Neural cell (in vitro differentiated cells): Measurements from ENCODE around the gene PCBP4. TPM values are rescaled to one million over a fixed set of nuclear protein-coding genes. Genes with fewer than 3 reads are reported as not detected.

Experiments
- H2AFZ ChIP-seq: fragments of 200-600, 300-800 bp; sonication (generic), shearing (Covaris generic); 2 replicates; pipeline ENCODE4 v1.6.0; 2014; ENCODE audit warnings: low read depth, mild to moderate bottlenecking, antibody characterized with exemption, low read length, moderate library complexity
- H3F3A ChIP-seq: fragments of 200-600 bp; shearing (Covaris generic); 2 replicates; pipeline ENCODE4 v1.6.1; 2016; ENCODE audit warnings: mild to moderate bottlenecking, moderate library complexity, mixed read lengths, antibody characterized with exemption, low read length; ENCODE audit not compliant: insufficient read depth, poor library complexity, severe bottlenecking
- H3K27ac ChIP-seq: fragments of 200-600, 300-800 bp; sonication (generic), shearing (Covaris generic); 2 replicates; pipeline ENCODE4 v1.5.1; 2014; ENCODE audit warnings: mild to moderate bottlenecking, low read length, moderate library complexity
- H3K27me3 ChIP-seq: fragments of 300-800, 200-600 bp; sonication (generic), shearing (Covaris generic); 2 replicates; pipeline ENCODE4 v1.6.0; 2014; ENCODE audit warnings: mild to moderate bottlenecking, low read depth, low read length, moderate library complexity; ENCODE audit not compliant: insufficient read depth
- H3K36me3 ChIP-seq: fragments of 300-800, 200-600 bp; sonication (generic), shearing (Covaris generic); 2 replicates; pipeline ENCODE4 v1.5.1; 2014; ENCODE audit warnings: mild to moderate bottlenecking, antibody characterized with exemption, low read length, moderate library complexity; ENCODE audit not compliant: insufficient read depth
- H3K4me2 ChIP-seq: fragments of 300-800, 200-600 bp; sonication (generic), shearing (Covaris generic); 2 replicates; pipeline ENCODE4 v1.6.0; 2014; ENCODE audit warnings: mild to moderate bottlenecking, low read length
- H3K4me3 ChIP-seq: fragments of 300-800, 200-600 bp; sonication (generic), shearing (Covaris generic); 2 replicates; pipeline ENCODE4 v1.5.1; 2014; ENCODE audit warnings: mild to moderate bottlenecking, low read length, moderate library complexity
- H3K79me2 ChIP-seq: fragments of 200-600 bp; shearing (Covaris generic); replicated peaks from 2 replicates; pipeline ENCODE4 v1.6.0; 2014; ENCODE audit warnings: mild to moderate bottlenecking, low read length, moderate library complexity; ENCODE audit not compliant: insufficient read depth
- H3K9ac ChIP-seq: fragments of 300-800, 200-600 bp; sonication (generic), shearing (Covaris generic); 2 replicates; pipeline ENCODE4 v1.6.1; 2016; ENCODE audit warnings: mild to moderate bottlenecking, low read length, mixed read lengths
- H3K9me2 ChIP-seq: fragments of 200-600 bp; shearing (Covaris generic); 2 replicates; pipeline ENCODE4 v1.6.1; 2016; ENCODE audit warnings: mild to moderate bottlenecking, low read length, mixed read lengths; ENCODE audit not compliant: insufficient read depth
- H3K9me3 ChIP-seq: fragments of 200-600, 300-800 bp; sonication (generic), shearing (Covaris generic); 2 replicates; pipeline ENCODE4 v1.6.1; 2016; ENCODE audit warnings: mild to moderate bottlenecking, mixed run types, low read length, moderate library complexity, mixed read lengths
- H4K20me1 ChIP-seq: fragments of 200-600 bp; shearing (Covaris generic); 2 replicates; pipeline ENCODE4 v1.6.1; 2016; ENCODE audit warnings: mild to moderate bottlenecking, mixed run types; ENCODE audit not compliant: insufficient read depth
- EP300 ChIP-seq: fragments of 450-650 bp; conservative IDR thresholded peaks from 2 replicates; pipeline ENCODE4 v1.6.1; 2014; ENCODE audit warnings: antibody characterized with exemption, mild to moderate bottlenecking, moderate library complexity; ENCODE audit not compliant: poor library complexity, severe bottlenecking
- EZH2 ChIP-seq: fragments of 200-600, 300-800 bp; shearing (Covaris generic), sonication (generic); IDR thresholded peaks from 2 replicates; pipeline ENCODE4 v1.6.1; 2014; ENCODE audit warnings: antibody characterized with exemption, low read length, borderline replicate concordance, mild to moderate bottlenecking; ENCODE audit not compliant: insufficient read depth, poor library complexity, severe bottlenecking
- MXI1 ChIP-seq: fragments of 450-650 bp; conservative IDR thresholded peaks from 2 replicates; pipeline ENCODE4 v1.6.1; 2014; ENCODE audit warnings: antibody characterized with exemption, mild to moderate bottlenecking; ENCODE audit not compliant: poor library complexity, severe bottlenecking
- POLR2AphosphoS5 ChIP-seq: IDR thresholded peaks from 2 replicates; pipeline ENCODE4 v1.6.1; 2012
- RAD21 ChIP-seq: fragments of 450-650 bp; conservative IDR thresholded peaks from 2 replicates; pipeline ENCODE4 v1.6.1; 2014; ENCODE audit warnings: antibody characterized with exemption, mild to moderate bottlenecking, moderate library complexity
- SMC3 ChIP-seq: fragments of 450-650 bp; conservative IDR thresholded peaks from 2 replicates; pipeline ENCODE4 v1.6.1; 2014; ENCODE audit warnings: antibody characterized with exemption, mild to moderate bottlenecking, moderate library complexity; ENCODE audit not compliant: poor library complexity
- TAF1 ChIP-seq: IDR thresholded peaks from 2 replicates; pipeline ENCODE4 v1.6.1; 2012; ENCODE audit warnings: low read depth
- polyA plus RNA-seq: library from polyadenylated mRNA; depleted of rRNA; stranded (reverse); fragments of >200 nt; gene quantifications from 2 replicates; pipeline ENCODE4 v1.2.3, GENCODE V29; 2014
- TF ChIP-seq, protein P1 (sequence below): fragments of 450-650 bp; IDR thresholded peaks from 2 replicates; pipeline ENCODE4 v1.5.1; 2014; ENCODE audit warnings: antibody characterized with exemption, mild to moderate bottlenecking, moderate library complexity; ENCODE audit not compliant: poor library complexity, severe bottlenecking
- TF ChIP-seq, protein P2 (sequence below): IDR thresholded peaks from 2 replicates; pipeline ENCODE4 v1.6.1; 2012; ENCODE audit warnings: borderline replicate concordance

Gene PCBP4
- polyA plus RNA-seq, 1 donor from 2014 or later: 251 TPM

DNA sequence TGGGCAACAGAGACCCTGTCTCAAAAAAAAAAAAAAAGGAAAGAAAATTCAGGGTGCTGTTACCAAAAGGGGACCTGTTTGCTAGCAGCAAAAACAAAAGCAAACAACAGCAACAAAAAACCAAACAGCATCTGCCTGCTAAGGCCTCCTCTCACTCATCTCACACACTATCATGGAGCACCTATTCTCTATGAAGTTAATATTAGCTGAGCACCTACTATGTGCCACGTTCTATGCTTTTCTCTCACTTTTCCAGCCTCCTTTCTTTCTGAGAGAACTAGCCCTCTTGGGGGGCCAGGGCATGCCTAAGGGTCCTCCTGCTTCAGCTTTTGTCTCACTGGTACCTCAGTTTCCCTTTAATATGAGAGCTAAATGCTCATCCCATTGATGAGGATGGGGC is 12.5 kb downstream of the PCBP4 start (continued):
- TF ChIP-seq EP300 (no peak), TAF1 (no peak)

DNA sequence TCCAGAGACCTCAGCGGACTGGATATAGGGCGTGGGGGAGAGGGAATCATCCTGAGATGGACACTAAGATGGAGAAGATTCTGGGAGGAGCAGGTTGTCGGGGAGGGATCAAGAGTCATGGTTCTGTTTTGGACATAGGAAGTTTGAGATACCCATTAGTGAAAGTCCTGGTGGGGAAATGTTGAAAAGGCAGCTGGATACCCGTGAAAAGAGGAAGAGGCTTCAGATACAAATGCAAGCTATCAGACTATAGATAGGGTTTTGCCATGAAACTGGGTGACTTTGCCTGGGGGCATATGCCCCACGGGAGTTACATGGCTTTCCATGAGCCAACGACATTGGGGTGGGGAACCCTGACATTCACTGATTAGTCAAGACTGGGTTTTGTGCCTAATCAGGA is 13.1 kb downstream of the PCBP4 start:
- Histone ChIP-seq H3K9me3 (no peaks in the 10 kb centered on the region), H3K4me2 (no peak overlapping the region), H3K4me3 (no peak overlapping the region), H4K20me1 (no peaks in the 10 kb centered on the region), H2AFZ (no peak overlapping the region), H3K36me3 (no peaks in the 10 kb centered on the region), H3K27ac (no peak overlapping the region), H3K9me2 (no peaks in the 10 kb centered on the region), H3K79me2 (no peaks in the 10 kb centered on the region), H3F3A (no peaks in the 10 kb centered on the region), H3K27me3 (peaks cover 14% of the 10 kb centered on the region), H3K9ac (no peak overlapping the region)
- TF ChIP-seq TAF1: no peak
- TF ChIP-seq, protein P1, sequence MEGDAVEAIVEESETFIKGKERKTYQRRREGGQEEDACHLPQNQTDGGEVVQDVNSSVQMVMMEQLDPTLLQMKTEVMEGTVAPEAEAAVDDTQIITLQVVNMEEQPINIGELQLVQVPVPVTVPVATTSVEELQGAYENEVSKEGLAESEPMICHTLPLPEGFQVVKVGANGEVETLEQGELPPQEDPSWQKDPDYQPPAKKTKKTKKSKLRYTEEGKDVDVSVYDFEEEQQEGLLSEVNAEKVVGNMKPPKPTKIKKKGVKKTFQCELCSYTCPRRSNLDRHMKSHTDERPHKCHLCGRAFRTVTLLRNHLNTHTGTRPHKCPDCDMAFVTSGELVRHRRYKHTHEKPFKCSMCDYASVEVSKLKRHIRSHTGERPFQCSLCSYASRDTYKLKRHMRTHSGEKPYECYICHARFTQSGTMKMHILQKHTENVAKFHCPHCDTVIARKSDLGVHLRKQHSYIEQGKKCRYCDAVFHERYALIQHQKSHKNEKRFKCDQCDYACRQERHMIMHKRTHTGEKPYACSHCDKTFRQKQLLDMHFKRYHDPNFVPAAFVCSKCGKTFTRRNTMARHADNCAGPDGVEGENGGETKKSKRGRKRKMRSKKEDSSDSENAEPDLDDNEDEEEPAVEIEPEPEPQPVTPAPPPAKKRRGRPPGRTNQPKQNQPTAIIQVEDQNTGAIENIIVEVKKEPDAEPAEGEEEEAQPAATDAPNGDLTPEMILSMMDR: no peak

- Histone ChIP-seq H2AFZ (no peak overlapping the region), H3K79me2 (no peaks in the 10 kb centered on the region), H3K4me2 (no peak overlapping the region), H3K9ac (no peak overlapping the region), H3F3A (no peaks in the 10 kb centered on the region), H3K9me3 (no peaks in the 10 kb centered on the region), H3K36me3 (no peaks in the 10 kb centered on the region), H3K9me2 (no peaks in the 10 kb centered on the region), H3K27ac (no peak overlapping the region), H3K27me3 (peaks cover 14% of the 10 kb centered on the region), H3K4me3 (no peak overlapping the region), H4K20me1 (no peaks in the 10 kb centered on the region)
- TF ChIP-seq EZH2 (no peak), EP300 (no peak)
- TF ChIP-seq, protein P1: no peak
These were observed 13.8 kb downstream of the PCBP4 start for GRCh38 chr3:51953445-51953844.

GRCh38 chr3:51950899-51951298 is 16.4 kb downstream of the PCBP4 start:
- Histone ChIP-seq H4K20me1 (no peaks in the 10 kb centered on the region), H3K9ac (no peak overlapping the region), H3K9me3 (no peaks in the 10 kb centered on the region), H3F3A (no peaks in the 10 kb centered on the region), H3K4me3 (no peak overlapping the region), H2AFZ (no peak overlapping the region), H3K27ac (no peak overlapping the region), H3K9me2 (no peaks in the 10 kb centered on the region), H3K4me2 (no peak overlapping the region), H3K36me3 (no peaks in the 10 kb centered on the region), H3K79me2 (no peaks in the 10 kb centered on the region), H3K27me3 (peaks cover 7% of the 10 kb centered on the region)
- TF ChIP-seq EZH2 (no peak), POLR2AphosphoS5 (no peak), SMC3 (no peak), RAD21 (no peak), MXI1 (no peak), EP300 (no peak), TAF1 (no peak)
- TF ChIP-seq, protein P2, sequence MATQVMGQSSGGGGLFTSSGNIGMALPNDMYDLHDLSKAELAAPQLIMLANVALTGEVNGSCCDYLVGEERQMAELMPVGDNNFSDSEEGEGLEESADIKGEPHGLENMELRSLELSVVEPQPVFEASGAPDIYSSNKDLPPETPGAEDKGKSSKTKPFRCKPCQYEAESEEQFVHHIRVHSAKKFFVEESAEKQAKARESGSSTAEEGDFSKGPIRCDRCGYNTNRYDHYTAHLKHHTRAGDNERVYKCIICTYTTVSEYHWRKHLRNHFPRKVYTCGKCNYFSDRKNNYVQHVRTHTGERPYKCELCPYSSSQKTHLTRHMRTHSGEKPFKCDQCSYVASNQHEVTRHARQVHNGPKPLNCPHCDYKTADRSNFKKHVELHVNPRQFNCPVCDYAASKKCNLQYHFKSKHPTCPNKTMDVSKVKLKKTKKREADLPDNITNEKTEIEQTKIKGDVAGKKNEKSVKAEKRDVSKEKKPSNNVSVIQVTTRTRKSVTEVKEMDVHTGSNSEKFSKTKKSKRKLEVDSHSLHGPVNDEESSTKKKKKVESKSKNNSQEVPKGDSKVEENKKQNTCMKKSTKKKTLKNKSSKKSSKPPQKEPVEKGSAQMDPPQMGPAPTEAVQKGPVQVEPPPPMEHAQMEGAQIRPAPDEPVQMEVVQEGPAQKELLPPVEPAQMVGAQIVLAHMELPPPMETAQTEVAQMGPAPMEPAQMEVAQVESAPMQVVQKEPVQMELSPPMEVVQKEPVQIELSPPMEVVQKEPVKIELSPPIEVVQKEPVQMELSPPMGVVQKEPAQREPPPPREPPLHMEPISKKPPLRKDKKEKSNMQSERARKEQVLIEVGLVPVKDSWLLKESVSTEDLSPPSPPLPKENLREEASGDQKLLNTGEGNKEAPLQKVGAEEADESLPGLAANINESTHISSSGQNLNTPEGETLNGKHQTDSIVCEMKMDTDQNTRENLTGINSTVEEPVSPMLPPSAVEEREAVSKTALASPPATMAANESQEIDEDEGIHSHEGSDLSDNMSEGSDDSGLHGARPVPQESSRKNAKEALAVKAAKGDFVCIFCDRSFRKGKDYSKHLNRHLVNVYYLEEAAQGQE: no peak
- TF ChIP-seq, protein P1: no peak
